PC-3 (cell line): ENCODE results near the gene SPAG6. TPM values are rescaled to one million over a fixed set of nuclear protein-coding genes. Genes with fewer than 3 reads are reported as not detected.

Experiments used
- ATAC-seq: fragments of 200-7000 bp; cut with Tn5 transposase; 2 replicates; pipeline ENCODE4 v1.9.1; 2020; ENCODE audit warnings: mild to moderate bottlenecking, moderate library complexity
- BruUV-seq: library from RNA; stranded (reverse); fragments of 400-500 nt; replicated peaks from 2 replicates; lab custom pipeline; 2021; lab: Mats Ljungman, UMichigan
- CTCF ChIA-PET: fragments of 300-600 bp; sonication (Branson Sonifier 250); formaldehyde crosslinking; loops from one replicate; lab custom pipeline; 2022; ENCODE audit warnings: antibody characterized with exemption; lab: Charles Lee
- POLR2A ChIA-PET: fragments of 300-600 bp; sonication (Branson Sonifier 250); formaldehyde crosslinking; loops from one replicate; lab custom pipeline; 2022; ENCODE audit warnings: antibody characterized with exemption; ENCODE audit not compliant: unreplicated experiment; lab: Charles Lee
- DNase-seq: peaks from one replicate; pipeline ENCODE4 v3.0.0-alpha.2; 2015
- H2AFZ ChIP-seq: fragments of 300-600 bp; sonication (generic); 2 replicates; pipeline ENCODE4 v1.6.0; 2016; ENCODE audit warnings: antibody characterized with exemption, low read length
- H3F3A ChIP-seq: fragments of 300-600 bp; sonication (generic); one replicate; pipeline ENCODE4 v1.6.0; 2017; ENCODE audit warnings: antibody characterized with exemption, low read length, control low read depth, mild to moderate bottlenecking; ENCODE audit not compliant: unreplicated experiment
- H3K27ac ChIP-seq: fragments of 300-600 bp; sonication (generic); 2 replicates; pipeline ENCODE4 v1.5.1; 2016; ENCODE audit warnings: mild to moderate bottlenecking, low read length
- H3K27me3 ChIP-seq: fragments of 300-600 bp; sonication (generic); 2 replicates; pipeline ENCODE4 v1.6.1; 2016; ENCODE audit warnings: low read length, mixed read lengths
- H3K36me3 ChIP-seq: fragments of 300-600 bp; sonication (generic); 2 replicates; pipeline ENCODE4 v1.6.1; 2016; ENCODE audit warnings: low read depth, mixed run types, low read length, mixed read lengths
- H3K4me1 ChIP-seq: fragments of 300-600 bp; sonication (generic); 2 replicates; pipeline ENCODE4 v1.5.1; 2016; ENCODE audit warnings: low read length; ENCODE audit not compliant: insufficient read depth
- H3K4me2 ChIP-seq: fragments of 300-600 bp; sonication (generic); 2 replicates; pipeline ENCODE4 v1.6.0; 2016; ENCODE audit warnings: low read length
- H3K4me3 ChIP-seq: fragments of 300-600 bp; sonication (generic); 2 replicates; pipeline ENCODE4 v1.5.1; 2016; ENCODE audit warnings: mild to moderate bottlenecking, low read length, mixed read lengths
- H3K79me2 ChIP-seq: fragments of 300-600 bp; sonication (generic); 2 replicates; pipeline ENCODE4 v1.6.1; 2017; ENCODE audit warnings: low read length, mixed read lengths
- H3K9ac ChIP-seq: fragments of 300-600 bp; sonication (generic); 2 replicates; pipeline ENCODE4 v1.6.0; 2016; ENCODE audit warnings: mild to moderate bottlenecking, low read length
- H3K9me2 ChIP-seq: fragments of 300-600 bp; sonication (generic); replicated peaks from 2 replicates; pipeline ENCODE4 v1.6.1; 2016; ENCODE audit warnings: mixed run types, low read length, mixed read lengths
- H3K9me3 ChIP-seq: fragments of 300-600 bp; sonication (generic); 2 replicates; pipeline ENCODE4 v1.6.1; 2016; ENCODE audit warnings: low read length, mixed read lengths
- H4K20me1 ChIP-seq: fragments of 300-600 bp; sonication (generic); 2 replicates; pipeline ENCODE4 v1.6.1; 2016; ENCODE audit warnings: low read length, mixed read lengths
- CTCF ChIP-seq: fragments of 300-600 bp; sonication (generic); conservative IDR thresholded peaks from 2 replicates; pipeline ENCODE4 v1.5.1; 2017; ENCODE audit warnings: antibody characterized with exemption, low read depth, mild to moderate bottlenecking, low read length
- EZH2 ChIP-seq: fragments of 300-600 bp; sonication (generic); IDR thresholded peaks from one replicate; pipeline ENCODE4 v1.6.1; 2017; ENCODE audit warnings: antibody characterized with exemption, mild to moderate bottlenecking, low read length; ENCODE audit not compliant: unreplicated experiment
- EZH2phosphoT487 ChIP-seq: fragments of 300-600 bp; sonication (generic); IDR thresholded peaks from 2 replicates; pipeline ENCODE4 v1.6.1; 2018; ENCODE audit warnings: mild to moderate bottlenecking, antibody characterized with exemption, low read length, borderline replicate concordance
- intact Hi-C: fragments of 100-400 bp; cut with micrococcal nuclease; formaldehyde crosslinking; loops from 2 replicates; pipeline ENCODE4 v1.9.0; 2023
- total RNA-seq: library from RNA; depleted of rRNA; stranded (reverse); fragments of >200 nt; gene quantifications from 2 replicates; pipeline ENCODE4 v1.2.3, GENCODE V29; 2014

The SPAG6 gene
- total RNA-seq, 1 experiment from 2014 or later, result 0.04 TPM

- TF ChIP-seq CTCF (no peak), EZH2phosphoT487 (no peak), EZH2 (no peak)
- DNase-seq (no peak), ATAC-seq (no peak)
- BruUV-seq, result no TSS peak
- no peaks in the 10 kb centered on the region for H3F3A ChIP-seq
- no peaks in the 10 kb centered on the region for H3K79me2 ChIP-seq
- H3K9me3 ChIP-seq, result no peaks in the 10 kb centered on the region
- no peaks in the 10 kb centered on the region for H4K20me1 ChIP-seq
- intact Hi-C loops, result no loop called here
- H3K4me2 ChIP-seq, result no peak overlapping the region
- H3K4me1 ChIP-seq, result peaks cover 8% of the 10 kb centered on the region; the same call in 1 of the 2 replicates
- H3K4me3 ChIP-seq, result no peak overlapping the region
- POLR2A ChIA-PET, result interaction anchor here (0.6 kb wide), 1 partner anchor 370 kb away, joined by 3 read pairs; no protein-coding TSS in a partner anchor
- CTCF ChIA-PET, result no interaction called here
- no peak overlapping the region for H3K9ac ChIP-seq
- H3K36me3 ChIP-seq, result no peaks in the 10 kb centered on the region
- H3K9me2 ChIP-seq, result no peaks in the 10 kb centered on the region
- H3K27ac ChIP-seq, result no peak overlapping the region
- no peaks in the 10 kb centered on the region for H3K27me3 ChIP-seq
- no peak overlapping the region for H2AFZ ChIP-seq
Observed at GRCh38 chr10:22372917-22373316, 27.6 kb downstream of the SPAG6 start.

GRCh38 chr10:22374489-22375126 is 29.3 kb downstream of the SPAG6 start:
- no peaks in the 10 kb centered on the region for H3K9me2 ChIP-seq
- DNase-seq (peak; percentile 32), ATAC-seq (peak; percentile 70)
- H3K79me2 ChIP-seq, result no peaks in the 10 kb centered on the region
- peaks cover 8% of the 10 kb centered on the region; the same call in 1 of the 2 replicates for H3K4me1 ChIP-seq
- no TSS peak for BruUV-seq
- H3F3A ChIP-seq, result no peaks in the 10 kb centered on the region
- no peak for TF ChIP-seq EZH2phosphoT487
- TF ChIP-seq CTCF, result no peak
- no peak for TF ChIP-seq EZH2
- 0 out of 2 replicates have a peak overlapping the region, but pooled peaks have one; percentile 3 for H3K27ac ChIP-seq
- H3K4me3 ChIP-seq, result no peak overlapping the region
- POLR2A ChIA-PET, result no interaction called here
- H3K9ac ChIP-seq, result no peak overlapping the region
- no peaks in the 10 kb centered on the region for H3K36me3 ChIP-seq
- H4K20me1 ChIP-seq, result no peaks in the 10 kb centered on the region
- no peak overlapping the region for H3K4me2 ChIP-seq
- no peaks in the 10 kb centered on the region for H3K9me3 ChIP-seq
- no peaks in the 10 kb centered on the region for H3K27me3 ChIP-seq
- CTCF ChIA-PET, result no interaction called here
- intact Hi-C loops, result no loop called here
- H2AFZ ChIP-seq, result no peak overlapping the region

GRCh38 chr10:22379059-22379458 is 33.8 kb downstream of the SPAG6 start:
- no peak overlapping the region for H3K4me2 ChIP-seq
- H3K27ac ChIP-seq, result no peak overlapping the region
- H2AFZ ChIP-seq, result no peak overlapping the region
- H3K4me1 ChIP-seq, result peaks cover 8% of the 10 kb centered on the region; the same call in 1 of the 2 replicates
- ChIA-PET POLR2A (interaction anchor here (0.5 kb wide), 1 partner anchor 23 kb away, joined by 3 read pairs; no protein-coding TSS in a partner anchor), CTCF (no interaction called here)
- no peaks in the 10 kb centered on the region for H3F3A ChIP-seq
- BruUV-seq, result no TSS peak
- H3K36me3 ChIP-seq, result no peaks in the 10 kb centered on the region
- no peak for TF ChIP-seq EZH2phosphoT487
- no peak for TF ChIP-seq CTCF
- TF ChIP-seq EZH2, result no peak
- intact Hi-C loops, result no loop called here
- H3K4me3 ChIP-seq, result no peak overlapping the region
- DNase-seq (no peak), ATAC-seq (no peak)
- no peaks in the 10 kb centered on the region for H3K27me3 ChIP-seq
- no peaks in the 10 kb centered on the region for H3K9me3 ChIP-seq
- no peaks in the 10 kb centered on the region for H3K9me2 ChIP-seq
- no peaks in the 10 kb centered on the region for H3K79me2 ChIP-seq
- H3K9ac ChIP-seq, result no peak overlapping the region
- no peaks in the 10 kb centered on the region for H4K20me1 ChIP-seq
